GM12878 (cell line): ENCODE measurements around the gene LDB3. TPM values are rescaled to one million over a fixed set of nuclear protein-coding genes. Genes with fewer than 3 reads are reported as not detected.

Source experiments
- ATAC-seq: fragments of 200-7000 bp; cut with Tn5 transposase; 3 replicates; pipeline ENCODE4 v1.9.1; 2020; ENCODE audit warnings: mild to moderate bottlenecking, moderate library complexity
- BruUV-seq: library from RNA; stranded (reverse); fragments of 400-500 nt; replicated peaks from 2 replicates; lab custom pipeline; 2021; lab: Mats Ljungman, UMichigan
- CTCF ChIA-PET: fragments of 300-600 bp; sonication (Branson Sonifier 250); formaldehyde crosslinking; extraction: SDS; loops from one replicate; lab custom pipeline; 2021; ENCODE audit warnings: inconsistent platforms; lab: Yijun Ruan, JAX
- POLR2A ChIA-PET: fragments of 350-600 bp; formaldehyde crosslinking; extraction: SDS; loops from one replicate; lab custom pipeline; 2021; ENCODE audit warnings: inconsistent platforms; lab: Charles Lee
- RAD21 ChIA-PET: fragments of 300-600 bp; sonication (Branson Sonifier 250); formaldehyde crosslinking; loops from one replicate; lab custom pipeline; 2023; ENCODE audit warnings: antibody characterized with exemption; ENCODE audit not compliant: unreplicated experiment; lab: Charles Lee
- SMC1A ChIA-PET: fragments of 300-600 bp; sonication (Branson Sonifier 250); formaldehyde crosslinking; loops from one replicate; lab custom pipeline; 2023; ENCODE audit not compliant: unreplicated experiment, uncharacterized antibody; lab: Charles Lee
- DNase-seq: peaks from one replicate; pipeline ENCODE4 v3.0.0-alpha.2; 2011; ENCODE audit warnings: low read depth, low spot score
- FAIRE-seq: peaks from 3 replicates; lab custom pipeline; 2011; peaks lifted over from hg19 to GRCh38; lab: Jason Lieb, UNC
- H2AFZ ChIP-seq: 2 replicates; pipeline ENCODE4 v1.6.0; 2011; ENCODE audit warnings: low read depth, low read length, control low read depth; ENCODE audit not compliant: control insufficient read depth
- H3K27ac ChIP-seq: 2 replicates; pipeline ENCODE4 v1.5.1; 2011; ENCODE audit warnings: control low read depth; ENCODE audit not compliant: control insufficient read depth, insufficient read depth
- H3K27me3 ChIP-seq, 2 experiments: replicated peaks in 1 of 2; 2 replicates each; pipeline versions ENCODE4 v1.6.0 to v1.6.1; 2011; ENCODE audit warnings: low read length in 1 of 2; ENCODE audit not compliant: control insufficient read depth in 2 of 2, insufficient read depth in 2 of 2
- H3K36me3 ChIP-seq, 2 experiments: 2 replicates each; pipeline ENCODE4 v1.5.1; 2011; ENCODE audit warnings: low read length in 1 of 2; ENCODE audit not compliant: control insufficient read depth in 2 of 2, insufficient read depth in 2 of 2
- H3K4me1 ChIP-seq: 2 replicates; pipeline ENCODE4 v1.6.1; 2011; ENCODE audit warnings: mild to moderate bottlenecking, low read length, moderate library complexity, mixed read lengths; ENCODE audit not compliant: control insufficient read depth, insufficient read depth
- H3K4me2 ChIP-seq: 2 replicates; pipeline ENCODE4 v1.6.0; 2011; ENCODE audit warnings: control low read depth; ENCODE audit not compliant: control insufficient read depth, insufficient read depth
- H3K4me3 ChIP-seq: fragments of 200-600 bp; sonication (generic); 2 replicates; pipeline ENCODE4 v1.5.1; 2016
- H3K79me2 ChIP-seq: 2 replicates; pipeline ENCODE4 v1.6.0; 2011; ENCODE audit warnings: low read length; ENCODE audit not compliant: control insufficient read depth, insufficient read depth
- H3K9ac ChIP-seq: 2 replicates; pipeline ENCODE4 v1.8.0; 2011; ENCODE audit warnings: low read length, control low read depth, mixed read lengths; ENCODE audit not compliant: control insufficient read depth, insufficient read depth
- H3K9me3 ChIP-seq: replicated peaks from 3 replicates; pipeline ENCODE4 v1.5.1; 2011; ENCODE audit warnings: mild to moderate bottlenecking, low read length; ENCODE audit not compliant: control insufficient read depth, insufficient read depth
- H4K20me1 ChIP-seq: 2 replicates; pipeline ENCODE4 v1.6.0; 2011; ENCODE audit not compliant: control insufficient read depth, insufficient read depth
- CTCF ChIP-seq, 3 experiments: IDR thresholded peaks in 2 of 3; conservative IDR thresholded peaks in 1 of 3; 2 replicates each; pipeline ENCODE4 v1.5.1; 2011; ENCODE audit warnings: low read depth in 3 of 3, low read length in 3 of 3, mild to moderate bottlenecking in 3 of 3, control low read depth in 2 of 3, moderate library complexity in 2 of 3, inconsistent platforms in 1 of 3, mixed read lengths in 1 of 3; ENCODE audit not compliant: control insufficient read depth in 2 of 3, insufficient read depth in 1 of 3; ENCODE audit errors: extremely low read depth in 1 of 3
- HDAC6 ChIP-seq: fragments of 200-600 bp; sonication (generic); IDR thresholded peaks from one replicate; pipeline ENCODE4 v1.8.0; 2017; ENCODE audit warnings: antibody characterized with exemption; ENCODE audit not compliant: unreplicated experiment
- KDM1A ChIP-seq: fragments of 200-600 bp; sonication (generic); IDR thresholded peaks from 2 replicates; pipeline ENCODE4 v1.6.1; 2016; ENCODE audit warnings: borderline replicate concordance
- KLF5 ChIP-seq: fragments of 450-650 bp; IDR thresholded peaks from 2 replicates; pipeline ENCODE4 v1.6.1; 2014; ENCODE audit warnings: mild to moderate bottlenecking; ENCODE audit not compliant: partially characterized antibody
- LARP7 ChIP-seq: fragments of 450-650 bp; IDR thresholded peaks from 2 replicates; pipeline ENCODE4 v1.6.1; 2017; ENCODE audit warnings: mild to moderate bottlenecking
- PAX5 ChIP-seq: IDR thresholded peaks from 2 replicates; pipeline ENCODE4 v1.6.1; 2011; ENCODE audit warnings: low read depth, low read length, borderline replicate concordance
- SMARCA5 ChIP-seq: fragments of 450-650 bp; IDR thresholded peaks from 2 replicates; pipeline ENCODE4 v1.6.1; 2017; ENCODE audit warnings: mild to moderate bottlenecking
- ZNF622 ChIP-seq: fragments of 450-650 bp; IDR thresholded peaks from 2 replicates; pipeline ENCODE4 v1.6.1; 2017; ENCODE audit warnings: mild to moderate bottlenecking, inconsistent platforms
- WGBS: methylation state at CpG from one replicate; pipeline ENCODE4 v1.1.6; 2016; ENCODE audit warnings: low lambda C conversion rate; ENCODE audit not compliant: insufficient replicate concordance, insufficient coverage; ENCODE audit errors: missing lambda C conversion rate; 5-methylcytosine and 5-hydroxymethylcytosine counted together
- in situ Hi-C: fragments of 300-500 bp; cut with MboI; formaldehyde crosslinking; loops from 9 replicates; pipeline ENCODE4 v1.14.3; 2018; ENCODE audit warnings: mixed read lengths
- intact Hi-C: fragments of 100-400 bp; cut with micrococcal nuclease; formaldehyde crosslinking; loops from one replicate; pipeline ENCODE4 v1.14.2; 2022; ENCODE audit not compliant: unreplicated experiment
- polyA plus RNA-seq, 11 experiments: library from polyadenylated mRNA; depleted of rRNA in 4 of 11; unstranded in 6 of 11; stranded (reverse) in 5 of 11; fragments of >200 nt; fragmentation: Nextera tagmentation in 4 of 11; fragmentation: Illumina TruSeq in 1 of 11; extraction: Ambion mirVana in 4 of 11; extraction: Trizol in 1 of 11; gene quantifications; 1 replicate in 1 of 11; 2 replicates in 10 of 11; pipeline versions ENCODE4 v1.2.1 to v1.2.3, GENCODE V29; 2011 to 2016; ENCODE audit warnings: inconsistent platforms in 2 of 11, missing spikeins in 2 of 11, low read depth in 1 of 11
- total RNA-seq, 4 experiments: library from RNA; depleted of rRNA in 3 of 4; stranded (reverse); fragments of >200 nt in 3 of 4; fragmentation: Illumina TruSeq in 1 of 4; extraction: Trizol in 1 of 4; gene quantifications; 2 replicates each; pipeline versions ENCODE4 v1.2.1 to v1.2.3, GENCODE V29; 2013 to 2021
- TF ChIP-seq, protein P1 (sequence below): fragments of 450-650 bp; formaldehyde crosslinking; IDR thresholded peaks from 2 replicates; pipeline ENCODE4 v1.4.0; 2022; ENCODE audit warnings: mild to moderate bottlenecking, moderate library complexity

LDB3 gene
- total and polyA plus RNA-seq, 10 of the 15 experiments (the other 5 are each of a cell fraction or from before 2014, with no cell fraction given) = 0.02 to 0.07 (median 0.04) TPM; not detected in 1

- RAD21 ChIA-PET = no interaction called here
- SMC1A ChIA-PET = no interaction called here
- CTCF ChIA-PET = no interaction called here
- Histone ChIP-seq H3K79me2 (no peaks in the 10 kb centered on the region), H3K4me1 (peaks cover 9% of the 10 kb centered on the region; the same call in 1 of the 2 replicates), H3K36me3 (no peaks in the 10 kb centered on the region), H3K27me3 (no peaks in the 10 kb centered on the region; a peak in 1 of 4 replicates), H2AFZ (no peak overlapping the region), H3K4me2 (no peak overlapping the region), H3K27ac (no peak overlapping the region), H3K9me3 (no peaks in the 10 kb centered on the region; the same call in 2 of the 3 replicates), H3K4me3 (no peak overlapping the region), H3K9ac (no peak overlapping the region), H4K20me1 (no peaks in the 10 kb centered on the region)
- POLR2A ChIA-PET = no interaction called here
- no TSS peak for BruUV-seq
- FAIRE-seq = no peak
- in situ Hi-C loops (no loop called here), intact Hi-C loops (no loop called here)
- no peak for TF ChIP-seq KDM1A
- no peak for TF ChIP-seq CTCF (IDR thresholded peaks at IDR 0.05 in 2 of 3, conservative IDR thresholded peaks at IDR 0.05 in 1 of 3; ENCODE audit: control insufficient read depth in 2 of 3, extremely low read depth in 1 of 3, insufficient read depth in 1 of 3, low read depth in 3 of 3, low read length in 3 of 3)
- TF ChIP-seq, protein P1, sequence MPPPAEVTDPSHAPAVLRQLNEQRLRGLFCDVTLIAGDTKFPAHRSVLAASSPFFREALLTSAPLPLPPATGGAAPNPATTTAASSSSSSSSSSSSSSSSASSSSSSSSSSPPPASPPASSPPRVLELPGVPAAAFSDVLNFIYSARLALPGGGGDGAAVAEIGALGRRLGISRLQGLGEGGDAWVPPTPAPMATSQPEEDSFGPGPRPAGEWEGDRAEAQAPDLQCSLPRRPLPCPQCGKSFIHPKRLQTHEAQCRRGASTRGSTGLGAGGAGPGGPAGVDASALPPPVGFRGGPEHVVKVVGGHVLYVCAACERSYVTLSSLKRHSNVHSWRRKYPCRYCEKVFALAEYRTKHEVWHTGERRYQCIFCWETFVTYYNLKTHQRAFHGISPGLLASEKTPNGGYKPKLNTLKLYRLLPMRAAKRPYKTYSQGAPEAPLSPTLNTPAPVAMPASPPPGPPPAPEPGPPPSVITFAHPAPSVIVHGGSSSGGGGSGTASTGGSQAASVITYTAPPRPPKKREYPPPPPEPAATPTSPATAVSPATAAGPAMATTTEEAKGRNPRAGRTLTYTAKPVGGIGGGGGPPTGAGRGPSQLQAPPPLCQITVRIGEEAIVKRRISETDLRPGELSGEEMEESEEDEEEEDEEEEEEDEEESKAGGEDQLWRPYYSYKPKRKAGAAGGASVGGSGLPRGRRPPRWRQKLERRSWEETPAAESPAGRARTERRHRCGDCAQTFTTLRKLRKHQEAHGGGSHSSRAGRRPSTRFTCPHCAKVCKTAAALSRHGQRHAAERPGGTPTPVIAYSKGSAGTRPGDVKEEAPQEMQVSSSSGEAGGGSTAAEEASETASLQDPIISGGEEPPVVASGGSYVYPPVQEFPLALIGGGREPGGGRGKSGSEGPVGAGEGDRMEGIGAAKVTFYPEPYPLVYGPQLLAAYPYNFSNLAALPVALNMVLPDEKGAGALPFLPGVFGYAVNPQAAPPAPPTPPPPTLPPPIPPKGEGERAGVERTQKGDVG (CRISPR knock-in tag) = no peak
- TF ChIP-seq HDAC6 = no peak
- TF ChIP-seq LARP7 = no peak
- no peak for TF ChIP-seq PAX5
- TF ChIP-seq SMARCA5 = no peak
- no peak for TF ChIP-seq ZNF622
- no peak for TF ChIP-seq KLF5
- 7% methylated on average over 1 of the region's 1 CpG for WGBS
- ATAC-seq = no peak
- no peak for DNase-seq
These were observed 61.4 kb downstream of the LDB3 start for GRCh38 chr10:86729677-86730076.
